H1 (cell line): ENCODE data around the gene RARA. TPM values are rescaled to one million over a fixed set of nuclear protein-coding genes. Genes with fewer than 3 reads are reported as not detected.
A peak's percentile ranks its signal among the peaks of the same experiment; 100 is the strongest.

Source experiments
- ASH2L ChIP-seq: fragments of 200-600, 300-600 bp; sonication (generic); IDR thresholded peaks from one replicate; pipeline ENCODE4 v1.7.1; 2017; ENCODE audit warnings: low read length
- BRCA1 ChIP-seq: IDR thresholded peaks from 2 replicates; pipeline ENCODE4 v1.6.1; 2012; ENCODE audit warnings: low read depth, low read length, improper control_type of control experiment
- CBX8 ChIP-seq: fragments of 300-800, 300-1000 bp; sonication (generic); IDR thresholded peaks from 2 replicates; pipeline ENCODE4 v1.7.1; 2016; ENCODE audit warnings: low read depth, low read length, borderline replicate concordance
- CEBPB ChIP-seq: IDR thresholded peaks from 2 replicates; pipeline ENCODE4 v1.6.1; 2012; ENCODE audit warnings: low read depth, low read length
- CREB1 ChIP-seq: IDR thresholded peaks from 2 replicates; pipeline ENCODE4 v1.6.1; 2012; ENCODE audit warnings: inconsistent platforms
- CTBP2 ChIP-seq: IDR thresholded peaks from 2 replicates; pipeline ENCODE4 v1.7.0; 2011; ENCODE audit warnings: borderline replicate concordance, mild to moderate bottlenecking, moderate library complexity, mixed read lengths, low read length; ENCODE audit not compliant: insufficient read depth, insufficient read length
- EGR1 ChIP-seq: IDR thresholded peaks from 2 replicates; pipeline ENCODE4 v1.6.1; 2011; ENCODE audit warnings: low read depth, low read length, borderline replicate concordance
- HDAC2 ChIP-seq, 2 experiments: fragments of 300-600 bp in 1 of 2; sonication (generic) in 1 of 2; IDR thresholded peaks; 2 replicates each; pipeline ENCODE4 v1.6.1; 2011 to 2012; ENCODE audit warnings: low read depth in 2 of 2, low read length in 2 of 2, mild to moderate bottlenecking in 2 of 2, moderate library complexity in 2 of 2, borderline replicate concordance in 1 of 2, inconsistent platforms in 1 of 2
- KDM5A ChIP-seq: fragments of 200-600 bp; IDR thresholded peaks from 2 replicates; pipeline ENCODE4 v1.7.1; 2012; ENCODE audit warnings: mild to moderate bottlenecking, low read length, inconsistent platforms, mixed read lengths
- MAFK ChIP-seq: IDR thresholded peaks from 2 replicates; pipeline ENCODE4 v1.6.1; 2012; ENCODE audit warnings: low read depth, mild to moderate bottlenecking, improper control_type of control experiment, low read length
- NANOG ChIP-seq: IDR thresholded peaks from 2 replicates; pipeline ENCODE4 v1.6.1; 2011; ENCODE audit warnings: low read length, low read depth, mild to moderate bottlenecking, inconsistent platforms; ENCODE audit not compliant: insufficient read depth, poor library complexity, severe bottlenecking
- NRF1 ChIP-seq: IDR thresholded peaks from 2 replicates; pipeline ENCODE4 v1.6.1; 2011; ENCODE audit warnings: mild to moderate bottlenecking, low read depth, low read length, improper control_type of control experiment
- POLR2A ChIP-seq, 2 experiments: IDR thresholded peaks; 1 replicate in 1 of 2; 2 replicates in 1 of 2; pipeline ENCODE4 v1.6.1; 2011; ENCODE audit warnings: low read depth in 2 of 2, low read length in 2 of 2, mild to moderate bottlenecking in 2 of 2; ENCODE audit errors: control extremely low read depth in 1 of 2
- RXRA ChIP-seq: IDR thresholded peaks from 2 replicates; pipeline ENCODE4 v1.6.1; 2011; ENCODE audit warnings: low read depth, mild to moderate bottlenecking, low read length, moderate library complexity; ENCODE audit not compliant: insufficient read depth
- SAP30 ChIP-seq: fragments of 300-600 bp; sonication (generic); IDR thresholded peaks from 2 replicates; pipeline ENCODE4 v1.7.1; 2012; ENCODE audit warnings: low read length, moderate library complexity, mild to moderate bottlenecking, inconsistent platforms; ENCODE audit not compliant: insufficient read depth, insufficient replicate concordance
- SP2 ChIP-seq: IDR thresholded peaks from 2 replicates; pipeline ENCODE4 v1.6.1; 2012; ENCODE audit warnings: mild to moderate bottlenecking, low read length, inconsistent platforms
- SRF ChIP-seq: IDR thresholded peaks from 2 replicates; pipeline ENCODE4 v1.6.1; 2011; ENCODE audit warnings: mild to moderate bottlenecking, low read depth, low read length, moderate library complexity
- TAF1 ChIP-seq: IDR thresholded peaks from 2 replicates; pipeline ENCODE4 v1.6.1; 2011; ENCODE audit warnings: mild to moderate bottlenecking, low read depth, low read length
- TCF12 ChIP-seq: IDR thresholded peaks from 2 replicates; pipeline ENCODE4 v1.6.1; 2011; ENCODE audit warnings: low read depth, mild to moderate bottlenecking, low read length
- TEAD4 ChIP-seq: IDR thresholded peaks from 2 replicates; pipeline ENCODE4 v1.6.1; 2012; ENCODE audit warnings: low read depth, low read length, inconsistent platforms, mixed read lengths
- YY1 ChIP-seq: IDR thresholded peaks from 2 replicates; pipeline ENCODE4 v1.6.1; 2011; ENCODE audit warnings: low read depth, mild to moderate bottlenecking, low read length
- polyA plus RNA-seq, 7 experiments: library from polyadenylated mRNA; depleted of rRNA in 3 of 7; stranded (reverse) in 5 of 7; unstranded in 2 of 7; fragments of >200 nt in 5 of 7; fragments of 200-250 nt in 2 of 7; gene quantifications; 1 replicate in 5 of 7; 2 replicates in 1 of 7; 4 replicates in 1 of 7; pipeline versions ENCODE4 v1.2.1 to v1.2.3, GENCODE V29; 2011 to 2013; ENCODE audit warnings: missing spikeins in 2 of 7, mixed read lengths in 2 of 7
- total RNA-seq: library from RNA; stranded (reverse); fragmentation: NEBNext Ultra II Directional; extraction: Animal tissue kit (Norgen Biotek cat#: 25700); gene quantifications from 2 replicates; pipeline ENCODE4 v1.2.1, GENCODE V29; 2021
- TF ChIP-seq, protein P1 (sequence below): IDR thresholded peaks from 2 replicates; pipeline ENCODE4 v1.6.1; 2011; ENCODE audit warnings: low read depth, mild to moderate bottlenecking, low read length; ENCODE audit not compliant: insufficient read depth
- TF ChIP-seq, protein P2 (sequence below): IDR thresholded peaks from 2 replicates; pipeline ENCODE4 v1.6.1; 2011; ENCODE audit warnings: low read length, improper control_type of control experiment

RARA gene
- total and polyA plus RNA-seq, 2 of the 8 experiments (the other 6 are each of a cell fraction or from before 2014, with no cell fraction given), result 4.4 to 16.5 TPM

DNA sequence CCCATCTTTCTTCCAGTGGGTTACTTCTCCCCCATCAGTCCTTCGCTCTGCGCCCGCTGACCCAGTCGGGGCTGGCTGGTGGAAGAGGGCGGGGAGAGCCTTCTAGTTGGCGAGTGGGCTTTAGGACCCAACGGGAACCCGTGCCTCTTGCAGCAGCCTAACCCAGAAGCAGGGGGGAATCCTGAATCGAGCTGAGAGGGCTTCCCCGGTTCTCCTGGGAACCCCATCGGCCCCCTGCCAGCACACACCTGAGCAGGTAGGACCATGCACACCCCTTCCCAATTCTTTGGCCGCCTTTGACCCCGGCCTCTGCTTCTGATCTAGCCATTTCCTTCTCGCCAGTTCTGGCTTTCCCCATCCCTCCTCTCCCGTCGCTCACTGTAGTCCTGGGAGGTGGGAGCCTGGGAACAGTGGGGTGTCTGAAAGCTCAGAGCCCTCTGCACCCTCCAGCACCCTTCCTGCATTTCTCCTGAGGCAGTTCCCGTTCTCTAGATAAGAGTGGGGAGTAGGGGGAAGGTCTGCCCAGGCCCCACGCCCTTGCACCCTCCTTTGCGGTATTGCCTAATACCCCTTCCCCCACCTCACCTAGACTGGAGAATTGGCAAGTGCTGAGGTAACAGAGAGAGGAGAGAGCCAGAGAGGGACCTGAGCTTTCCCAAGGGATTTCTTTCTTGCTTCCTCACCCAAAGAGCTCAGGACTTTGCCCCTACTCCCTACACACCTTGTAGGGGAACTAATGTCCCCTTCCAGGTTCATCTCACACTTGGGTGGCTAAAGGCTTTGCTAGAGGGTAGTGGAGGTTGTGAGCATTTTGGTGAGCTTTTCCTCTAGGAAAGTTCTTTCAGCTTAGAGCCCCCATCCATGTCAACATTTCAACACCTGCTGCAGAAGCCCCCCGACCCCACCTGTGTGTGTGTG, at the start of gene RARA (continued):
- TF ChIP-seq, protein P1, sequence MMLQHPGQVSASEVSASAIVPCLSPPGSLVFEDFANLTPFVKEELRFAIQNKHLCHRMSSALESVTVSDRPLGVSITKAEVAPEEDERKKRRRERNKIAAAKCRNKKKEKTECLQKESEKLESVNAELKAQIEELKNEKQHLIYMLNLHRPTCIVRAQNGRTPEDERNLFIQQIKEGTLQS, result no peak
- no peak for TF ChIP-seq BRCA1
- TF ChIP-seq MAFK, result no peak
- TF ChIP-seq CTBP2, result peak; percentile 22
- 0 out of 3 replicates have a peak, but pooled peaks of 1 of the 2 experiments have one; percentile 47 for TF ChIP-seq POLR2A (IDR thresholded peaks at IDR 0.05; ENCODE audit: control extremely low read depth in 1 of 2, low read depth in 2 of 2, low read length in 2 of 2)
- 0 out of 2 replicates have a peak, but pooled peaks have one; percentile 13 for TF ChIP-seq YY1
- peak; percentile 45 for TF ChIP-seq ASH2L
- TF ChIP-seq NRF1, result no peak
- TF ChIP-seq TAF1, result no peak
- no peak for TF ChIP-seq TCF12
- TF ChIP-seq SRF, result no peak
- TF ChIP-seq RXRA, result no peak
- TF ChIP-seq CEBPB, result peak; percentile 93
- peak; percentile 62 for TF ChIP-seq CREB1
- TF ChIP-seq SAP30, result no peak
- TF ChIP-seq NANOG, result no peak
- no peak for TF ChIP-seq SP2
- TF ChIP-seq, protein P2, sequence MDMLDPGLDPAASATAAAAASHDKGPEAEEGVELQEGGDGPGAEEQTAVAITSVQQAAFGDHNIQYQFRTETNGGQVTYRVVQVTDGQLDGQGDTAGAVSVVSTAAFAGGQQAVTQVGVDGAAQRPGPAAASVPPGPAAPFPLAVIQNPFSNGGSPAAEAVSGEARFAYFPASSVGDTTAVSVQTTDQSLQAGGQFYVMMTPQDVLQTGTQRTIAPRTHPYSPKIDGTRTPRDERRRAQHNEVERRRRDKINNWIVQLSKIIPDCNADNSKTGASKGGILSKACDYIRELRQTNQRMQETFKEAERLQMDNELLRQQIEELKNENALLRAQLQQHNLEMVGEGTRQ, result no peak
- no peak for TF ChIP-seq TEAD4
- TF ChIP-seq KDM5A, result no peak
- TF ChIP-seq HDAC2 (IDR thresholded peaks at IDR 0.05; ENCODE audit: borderline replicate concordance in 1 of 2, low read depth in 2 of 2, low read length in 2 of 2), result no peak
- TF ChIP-seq EGR1, result peak; percentile 86
- TF ChIP-seq CBX8, result no peak
